ENCODE results near the gene B3GNT2. TPM values are rescaled to one million over a fixed set of nuclear protein-coding genes. Genes with fewer than 3 reads are reported as not detected.
"Not testable (repeated sequence)": the region's sequence is repeated elsewhere in the genome, so short reads cannot be mapped to it uniquely, and the experiment has no call there.

The B3GNT2 gene
- total and polyA plus RNA-seq, 10 donors, result 6.5 to 40.3 (median 25.4) TPM

- Histone ChIP-seq H3K9me3 (peaks cover 0 to 13% (median 11%) of the 10 kb centered on the region in 8 donors), H3K27ac (no peak overlapping the region), H3K36me3 (no peaks in the 10 kb centered on the region), H3K4me3 (no peak overlapping the region), H3K27me3 (replicated peaks in 1 of 7) (no peaks in the 10 kb centered on the region), H3K4me1 (no peaks in the 10 kb centered on the region)
- intact Hi-C loops (cut with DNase I; ENCODE audit: low total_unique reads), result no loop called here
- DNase-seq, result no peak
- WGBS, 5 donors, result 89 to 93% (median 92%) methylated on average over 9 of the region's 9 CpGs
- TF ChIP-seq POLR2A (IDR thresholded peaks at IDR 0.05) (no peak), CTCF (IDR thresholded peaks at IDR 0.05 in 8 of 11, conservative IDR thresholded peaks at IDR 0.05 in 3 of 11) (no peak), POLR2AphosphoS5 (IDR thresholded peaks at IDR 0.05) (no peak)
Measured at GRCh38 chr2:62158444-62159121, 37.3 kb upstream of the B3GNT2 start.

GRCh38 chr2:62160691-62161090 is 35.2 kb upstream of the B3GNT2 start:
- intact Hi-C loops (cut with DNase I; ENCODE audit: low total_unique reads); H3K36me3 ChIP-seq; H3K27ac ChIP-seq; H3K4me1 ChIP-seq; H3K4me3 ChIP-seq; H3K9me3 ChIP-seq; DNase-seq; H3K27me3 ChIP-seq (replicated peaks in 1 of 7): not testable (repeated sequence)
- 94 to 97% (median 96%) methylated on average over 9 of the region's 9 CpGs for WGBS, 5 donors

- intact Hi-C loops (cut with DNase I; ENCODE audit: low total_unique reads), result no loop called here
- no peak overlapping the region for H3K4me3 ChIP-seq
- H3K4me1 ChIP-seq, result no peaks in the 10 kb centered on the region
- 85 to 90% (median 86%) methylated on average over 3 of the region's 3 CpGs for WGBS, 5 donors
- H3K27ac ChIP-seq, result no peak overlapping the region
- no peaks in the 10 kb centered on the region for H3K9me3 ChIP-seq
- H3K36me3 ChIP-seq, result no peaks in the 10 kb centered on the region
- no peak for DNase-seq
- no peak for TF ChIP-seq POLR2AphosphoS5 (IDR thresholded peaks at IDR 0.05)
- TF ChIP-seq CTCF (IDR thresholded peaks at IDR 0.05 in 8 of 11, conservative IDR thresholded peaks at IDR 0.05 in 3 of 11), result no peak
- no peak for TF ChIP-seq POLR2A (IDR thresholded peaks at IDR 0.05)
- H3K27me3 ChIP-seq (replicated peaks in 1 of 7), result no peaks in the 10 kb centered on the region
Measured at GRCh38 chr2:62163106-62163831, 32.6 kb upstream of the B3GNT2 start.

- Histone ChIP-seq H3K36me3 (no peaks in the 10 kb centered on the region), H3K27ac (no peak overlapping the region), H3K27me3 (replicated peaks in 1 of 7) (no peaks in the 10 kb centered on the region), H3K4me1 (no peaks in the 10 kb centered on the region), H3K9me3 (no peaks in the 10 kb centered on the region), H3K4me3 (no peak overlapping the region)
- intact Hi-C loops (cut with DNase I; ENCODE audit: low total_unique reads), result no loop called here
- TF ChIP-seq POLR2AphosphoS5 (IDR thresholded peaks at IDR 0.05) (no peak), CTCF (IDR thresholded peaks at IDR 0.05 in 8 of 11, conservative IDR thresholded peaks at IDR 0.05 in 3 of 11) (no peak), POLR2A (IDR thresholded peaks at IDR 0.05) (no peak)
- WGBS, 5 donors, result 63 to 71% (median 65%) methylated on average over 2 of the region's 2 CpGs
- no peak for DNase-seq
Measured at GRCh38 chr2:62163834-62164233, 32.1 kb upstream of the B3GNT2 start.

Data from spleen (tissue), 11 donors.